ENCODE results near the gene MFSD1. TPM values are rescaled to one million over a fixed set of nuclear protein-coding genes. Genes with fewer than 3 reads are reported as not detected.

The MFSD1 gene
- total and polyA plus RNA-seq, 2 experiments from 2014 or later = 4.3 to 28.4 TPM

DNA sequence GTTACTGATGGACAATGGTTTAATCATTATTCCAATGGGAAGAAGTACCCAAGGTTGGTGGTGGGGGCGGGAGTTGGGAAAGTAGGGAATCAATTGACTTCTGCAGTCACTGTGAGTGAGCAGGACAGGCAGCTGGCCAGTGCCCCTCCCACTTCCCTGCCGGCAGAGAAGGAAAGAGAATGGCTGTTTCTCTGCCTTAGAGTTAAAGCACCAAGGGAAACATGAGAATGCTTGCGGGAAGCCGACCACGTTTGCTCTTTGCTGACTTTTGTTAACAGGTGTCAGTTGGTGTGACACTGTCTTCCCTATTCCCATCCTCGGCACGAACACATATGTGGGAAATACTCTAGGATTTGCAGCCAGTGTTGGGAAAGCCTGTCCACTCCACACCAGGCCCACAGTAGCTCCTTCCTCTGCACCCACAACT is 33.5 kb upstream of the MFSD1 start:
- no peaks in the 10 kb centered on the region for H3K36me3 Mint-ChIP-seq (ENCODE audit: low read depth)
- no peak overlapping the region for H3K27ac ChIP-seq (ENCODE audit: low read depth)
- H3K27ac Mint-ChIP-seq = no peak overlapping the region; the same call in 1 of the 2 replicates
- ATAC-seq = peak; percentile 94
- H3K4me2 ChIP-seq = no peak overlapping the region
- TF ChIP-seq EZH2phosphoT487 (IDR thresholded peaks at IDR 0.05; ENCODE audit: unreplicated experiment) (no peak), JUNB (IDR thresholded peaks at IDR 0.05; ENCODE audit: unreplicated experiment) (no peak), CREB1 (CRISPR knock-in tag; IDR thresholded peaks at IDR 0.05; ENCODE audit: low read depth) (no peak), ZNF331 (CRISPR knock-in tag; IDR thresholded peaks at IDR 0.05; ENCODE audit: low read depth) (no peak), POLR2AphosphoS5 (IDR thresholded peaks at IDR 0.05; ENCODE audit: low read depth) (no peak)
- TF ChIP-seq, protein P1, sequence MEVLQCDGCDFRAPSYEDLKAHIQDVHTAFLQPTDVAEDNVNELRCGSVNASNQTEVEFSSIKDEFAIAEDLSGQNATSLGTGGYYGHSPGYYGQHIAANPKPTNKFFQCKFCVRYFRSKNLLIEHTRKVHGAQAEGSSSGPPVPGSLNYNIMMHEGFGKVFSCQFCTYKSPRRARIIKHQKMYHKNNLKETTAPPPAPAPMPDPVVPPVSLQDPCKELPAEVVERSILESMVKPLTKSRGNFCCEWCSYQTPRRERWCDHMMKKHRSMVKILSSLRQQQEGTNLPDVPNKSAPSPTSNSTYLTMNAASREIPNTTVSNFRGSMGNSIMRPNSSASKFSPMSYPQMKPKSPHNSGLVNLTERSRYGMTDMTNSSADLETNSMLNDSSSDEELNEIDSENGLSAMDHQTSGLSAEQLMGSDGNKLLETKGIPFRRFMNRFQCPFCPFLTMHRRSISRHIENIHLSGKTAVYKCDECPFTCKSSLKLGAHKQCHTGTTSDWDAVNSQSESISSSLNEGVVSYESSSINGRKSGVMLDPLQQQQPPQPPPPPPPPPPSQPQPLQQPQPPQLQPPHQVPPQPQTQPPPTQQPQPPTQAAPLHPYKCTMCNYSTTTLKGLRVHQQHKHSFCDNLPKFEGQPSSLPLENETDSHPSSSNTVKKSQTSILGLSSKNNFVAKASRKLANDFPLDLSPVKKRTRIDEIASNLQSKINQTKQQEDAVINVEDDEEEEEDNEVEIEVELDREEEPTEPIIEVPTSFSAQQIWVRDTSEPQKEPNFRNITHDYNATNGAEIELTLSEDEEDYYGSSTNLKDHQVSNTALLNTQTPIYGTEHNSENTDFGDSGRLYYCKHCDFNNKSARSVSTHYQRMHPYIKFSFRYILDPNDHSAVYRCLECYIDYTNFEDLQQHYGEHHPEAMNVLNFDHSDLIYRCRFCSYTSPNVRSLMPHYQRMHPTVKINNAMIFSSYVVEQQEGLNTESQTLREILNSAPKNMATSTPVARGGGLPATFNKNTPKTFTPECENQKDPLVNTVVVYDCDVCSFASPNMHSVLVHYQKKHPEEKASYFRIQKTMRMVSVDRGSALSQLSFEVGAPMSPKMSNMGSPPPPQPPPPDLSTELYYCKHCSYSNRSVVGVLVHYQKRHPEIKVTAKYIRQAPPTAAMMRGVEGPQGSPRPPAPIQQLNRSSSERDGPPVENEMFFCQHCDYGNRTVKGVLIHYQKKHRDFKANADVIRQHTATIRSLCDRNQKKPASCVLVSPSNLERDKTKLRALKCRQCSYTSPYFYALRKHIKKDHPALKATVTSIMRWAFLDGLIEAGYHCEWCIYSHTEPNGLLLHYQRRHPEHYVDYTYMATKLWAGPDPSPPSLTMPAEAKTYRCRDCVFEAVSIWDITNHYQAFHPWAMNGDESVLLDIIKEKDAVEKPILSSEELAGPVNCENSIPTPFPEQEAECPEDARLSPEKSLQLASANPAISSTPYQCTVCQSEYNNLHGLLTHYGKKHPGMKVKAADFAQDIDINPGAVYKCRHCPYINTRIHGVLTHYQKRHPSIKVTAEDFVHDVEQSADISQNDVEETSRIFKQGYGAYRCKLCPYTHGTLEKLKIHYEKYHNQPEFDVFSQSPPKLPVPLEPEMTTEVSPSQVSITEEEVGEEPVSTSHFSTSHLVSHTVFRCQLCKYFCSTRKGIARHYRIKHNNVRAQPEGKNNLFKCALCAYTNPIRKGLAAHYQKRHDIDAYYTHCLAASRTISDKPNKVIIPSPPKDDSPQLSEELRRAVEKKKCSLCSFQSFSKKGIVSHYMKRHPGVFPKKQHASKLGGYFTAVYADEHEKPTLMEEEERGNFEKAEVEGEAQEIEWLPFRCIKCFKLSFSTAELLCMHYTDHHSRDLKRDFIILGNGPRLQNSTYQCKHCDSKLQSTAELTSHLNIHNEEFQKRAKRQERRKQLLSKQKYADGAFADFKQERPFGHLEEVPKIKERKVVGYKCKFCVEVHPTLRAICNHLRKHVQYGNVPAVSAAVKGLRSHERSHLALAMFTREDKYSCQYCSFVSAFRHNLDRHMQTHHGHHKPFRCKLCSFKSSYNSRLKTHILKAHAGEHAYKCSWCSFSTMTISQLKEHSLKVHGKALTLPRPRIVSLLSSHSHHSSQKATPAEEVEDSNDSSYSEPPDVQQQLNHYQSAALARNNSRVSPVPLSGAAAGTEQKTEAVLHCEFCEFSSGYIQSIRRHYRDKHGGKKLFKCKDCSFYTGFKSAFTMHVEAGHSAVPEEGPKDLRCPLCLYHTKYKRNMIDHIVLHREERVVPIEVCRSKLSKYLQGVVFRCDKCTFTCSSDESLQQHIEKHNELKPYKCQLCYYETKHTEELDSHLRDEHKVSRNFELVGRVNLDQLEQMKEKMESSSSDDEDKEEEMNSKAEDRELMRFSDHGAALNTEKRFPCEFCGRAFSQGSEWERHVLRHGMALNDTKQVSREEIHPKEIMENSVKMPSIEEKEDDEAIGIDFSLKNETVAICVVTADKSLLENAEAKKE (CRISPR knock-in tag; IDR thresholded peaks at IDR 0.05) = no peak
- no peaks in the 10 kb centered on the region for H3K79me2 ChIP-seq (replicated peaks; ENCODE audit: insufficient read depth)
- no peak overlapping the region for H2AFZ ChIP-seq
- peaks cover 5% of the 10 kb centered on the region; the same call in 1 of the 2 replicates for H3K4me1 ChIP-seq (ENCODE audit: insufficient read depth)
- peaks cover 30% of the 10 kb centered on the region for H3K4me1 Mint-ChIP-seq
- no peaks in the 10 kb centered on the region for H3F3A ChIP-seq (replicated peaks; ENCODE audit: low read depth)
- H3K4me3 Mint-ChIP-seq = no peak overlapping the region
- H3K9me3 Mint-ChIP-seq = no peaks in the 10 kb centered on the region
- H3K27me3 ChIP-seq (ENCODE audit: insufficient read depth) = no peaks in the 10 kb centered on the region
- DNase-seq (ENCODE audit: low spot score) = peak; percentile 64
- no peaks in the 10 kb centered on the region for H3K9me2 ChIP-seq (ENCODE audit: insufficient read depth)
- H3K4me3 ChIP-seq = no peak overlapping the region
- H3K27me3 Mint-ChIP-seq (ENCODE audit: insufficient read depth, low read depth, poor library complexity) = peaks cover 8% of the 10 kb centered on the region
- no peaks in the 10 kb centered on the region for H4K20me1 ChIP-seq (replicated peaks; ENCODE audit: insufficient read depth)
- H3K36me3 ChIP-seq (ENCODE audit: insufficient read depth) = no peaks in the 10 kb centered on the region

All from GM23338 (cell line).